Jurkat, Clone E6-1 (cell line): ENCODE measurements around the gene PLOD1.

Source experiments
- DNase-seq: peaks from one replicate; pipeline ENCODE4 v3.0.0-alpha.2; 2011; ENCODE audit warnings: low read depth, low spot score
- H3K4me3 ChIP-seq: 2 replicates; pipeline ENCODE4 v1.5.1; 2011; ENCODE audit warnings: mild to moderate bottlenecking, low read length, control low read depth, moderate library complexity

PLOD1 gene

GRCh38 chr1:11961230-11961629, 26.7 kb downstream of the PLOD1 start:
- H3K4me3 ChIP-seq = no peak overlapping the region
- DNase-seq = no peak

- no peak for DNase-seq
- H3K4me3 ChIP-seq = no peak overlapping the region
Observed at GRCh38 chr1:11963622-11964021, 29.1 kb downstream of the PLOD1 start.

GRCh38 chr1:11964656-11965055, 30.1 kb downstream of the PLOD1 start:
- no peak for DNase-seq
- H3K4me3 ChIP-seq = no peak overlapping the region

- DNase-seq = peak; percentile 12
- no peak overlapping the region for H3K4me3 ChIP-seq
Observed at GRCh38 chr1:11967028-11967547, 32.6 kb downstream of the PLOD1 start.

GRCh38 chr1:11970441-11971185, 36.1 kb downstream of the PLOD1 start:
- DNase-seq = no peak
- no peak overlapping the region for H3K4me3 ChIP-seq

- no peak for DNase-seq
- H3K4me3 ChIP-seq = no peak overlapping the region
Observed at GRCh38 chr1:11977625-11978024, 43.1 kb downstream of the PLOD1 start.

GRCh38 chr1:11978301-11978700, 43.8 kb downstream of the PLOD1 start:
- H3K4me3 ChIP-seq = no peak overlapping the region
- no peak for DNase-seq

GRCh38 chr1:11979028-11979850, 44.7 kb downstream of the PLOD1 start:
- H3K4me3 ChIP-seq = peak overlapping the region; percentile 97
- DNase-seq = no peak

- DNase-seq = peak; percentile 93
Observed at GRCh38 chr1:11979851-11980675, 45.5 kb downstream of the PLOD1 start, which contains the start of gene MFN2. TSS of gene MFN2 (plus strand) at chr1:11980444. CDS start at chr1:11989169, 8,725 bp downstream.

GRCh38 chr1:11980676-11980972, 46.1 kb downstream of the PLOD1 start:
- no peak for DNase-seq
- peak overlapping the region; percentile 97 for H3K4me3 ChIP-seq

More at GRCh38 chr1:11979851-11980675, 45.5 kb downstream of the PLOD1 start, which contains the start of gene MFN2:
- H3K4me3 ChIP-seq = peak within 1 kb of the TSS; percentile 97

- H3K4me3 ChIP-seq = peak overlapping the region; percentile 97
- no peak for DNase-seq
Observed at GRCh38 chr1:11981378-11982009, 47.0 kb downstream of the PLOD1 start.

- no peak for DNase-seq
- no peak overlapping the region for H3K4me3 ChIP-seq
Observed at GRCh38 chr1:11982010-11982392, 47.5 kb downstream of the PLOD1 start.

- H3K4me3 ChIP-seq = no peak overlapping the region
- DNase-seq = no peak
Observed at GRCh38 chr1:11984121-11984520, 49.6 kb downstream of the PLOD1 start.

GRCh38 chr1:11984576-11984975, 50.1 kb downstream of the PLOD1 start:
- no peak overlapping the region for H3K4me3 ChIP-seq

GRCh38 chr1:11985171-11985570, 50.7 kb downstream of the PLOD1 start:
- no peak overlapping the region for H3K4me3 ChIP-seq
- no peak for DNase-seq

More at GRCh38 chr1:11984576-11984975, 50.1 kb downstream of the PLOD1 start:
- DNase-seq = no peak

GRCh38 chr1:11985851-11986250, 51.3 kb downstream of the PLOD1 start:
- H3K4me3 ChIP-seq = no peak overlapping the region
- DNase-seq = no peak

GRCh38 chr1:11989669-11990068, 55.2 kb downstream of the PLOD1 start:
- no peak for DNase-seq
- H3K4me3 ChIP-seq = no peak overlapping the region

- no peak for DNase-seq
- H3K4me3 ChIP-seq = no peak overlapping the region
Observed at GRCh38 chr1:11990303-11991032, 56.0 kb downstream of the PLOD1 start.
